Activated CD8-positive, alpha-beta memory T cell treated with anti-CD3 and anti-CD28 coated beads for 36 hours (primary cell): ENCODE results near the gene PAXIP1. TPM values are rescaled to one million over a fixed set of nuclear protein-coding genes. Genes with fewer than 3 reads are reported as not detected.
"Not testable (repeated sequence)": the region's sequence is repeated elsewhere in the genome, so short reads cannot be mapped to it uniquely, and the experiment has no call there.

Experiments used
- CTCF ChIA-PET: fragments of 350-600 bp; sonication (Branson Sonifier 250); formaldehyde crosslinking; loops from one replicate; lab custom pipeline; 2021; ENCODE audit warnings: antibody characterized with exemption; lab: Charles Lee
- POLR2A ChIA-PET: fragments of 350-600 bp; sonication (Branson Sonifier 250); formaldehyde crosslinking; loops from one replicate; lab custom pipeline; 2021; ENCODE audit warnings: antibody characterized with exemption; lab: Charles Lee
- total RNA-seq, 2 experiments: library from RNA; stranded (reverse); gene quantifications; one replicate each; pipeline ENCODE4 v1.2.3, GENCODE V29; 2021

PAXIP1 gene
- 10 to 100 TPM; 28.4 to 30.4 TPM for total RNA-seq

GRCh38 chr7:155003092-155003375 is at the start of gene PAXIP1:
PAXIP1 (minus strand) TSS chr7:155003124; CDS start chr7:155002929, 195 bp downstream.
- ChIA-PET CTCF (interaction anchor here (1.0 kb wide), 1 partner anchor 295 kb away, joined by 3 read pairs; no protein-coding TSS in a partner anchor), POLR2A (interaction anchor here (0.6 to 1.5 kb wide), 4 partner anchors 74 to 295 kb away, joined by 3 to 14 read pairs (median 4); partner anchors contain the start of gene INSIG1)

- CTCF ChIA-PET: no interaction called here
- POLR2A ChIA-PET: no interaction called here
Observed at GRCh38 chr7:155051355-155051754, 48.4 kb upstream of the PAXIP1 start.

- ChIA-PET POLR2A (no interaction called here), CTCF (no interaction called here)
Observed at GRCh38 chr7:155048006-155048405, 45.1 kb upstream of the PAXIP1 start.

GRCh38 chr7:155043756-155044155 is 40.8 kb upstream of the PAXIP1 start:
- ChIA-PET CTCF (no interaction called here), POLR2A (no interaction called here)

- ChIA-PET POLR2A (no interaction called here), CTCF (interaction anchor here (0.7 kb wide), 1 partner anchor 307 kb away, joined by 4 read pairs; no protein-coding TSS in a partner anchor)
Observed at GRCh38 chr7:155038335-155038734, 35.4 kb upstream of the PAXIP1 start.

GRCh38 chr7:155034495-155034894 is 31.6 kb upstream of the PAXIP1 start:
- POLR2A ChIA-PET, CTCF ChIA-PET: not testable (repeated sequence)

GRCh38 chr7:155032978-155033377 is 30.1 kb upstream of the PAXIP1 start:
- ChIA-PET POLR2A (no interaction called here), CTCF (no interaction called here)

GRCh38 chr7:155027879-155028278 is 25.0 kb upstream of the PAXIP1 start:
- ChIA-PET CTCF (no interaction called here), POLR2A (no interaction called here)

GRCh38 chr7:155021699-155022145 is 18.8 kb upstream of the PAXIP1 start:
- ChIA-PET CTCF (no interaction called here), POLR2A (no interaction called here)

- POLR2A ChIA-PET: no interaction called here
- CTCF ChIA-PET: no interaction called here
Observed at GRCh38 chr7:155020996-155021395, 18.1 kb upstream of the PAXIP1 start.

GRCh38 chr7:155017834-155018233 is 14.9 kb upstream of the PAXIP1 start:
- ChIA-PET POLR2A (no interaction called here), CTCF (interaction anchor here (1.3 kb wide), 1 partner anchor 9 kb away, joined by 3 read pairs; no protein-coding TSS in a partner anchor)

GRCh38 chr7:155011086-155011485 is 8.2 kb upstream of the PAXIP1 start:
- CTCF ChIA-PET: no interaction called here
- POLR2A ChIA-PET: no interaction called here

GRCh38 chr7:155009570-155010157 is 6.7 kb upstream of the PAXIP1 start:
- ChIA-PET CTCF (interaction anchor here (1.3 kb wide), 1 partner anchor 9 kb away, joined by 3 read pairs; no protein-coding TSS in a partner anchor), POLR2A (no interaction called here)

GRCh38 chr7:155007947-155008346 is 5.0 kb upstream of the PAXIP1 start:
- CTCF ChIA-PET: interaction anchor here (0.8 to 1.7 kb wide), 3 partner anchors 40 to 94 kb away, joined by 3 to 5 read pairs (median 3); no protein-coding TSS in a partner anchor
- POLR2A ChIA-PET: no interaction called here

GRCh38 chr7:155003376-155004214 is 671 bp upstream of the PAXIP1 start:
- POLR2A ChIA-PET: interaction anchor here (0.6 to 1.5 kb wide), 4 partner anchors 75 to 295 kb away, joined by 3 to 14 read pairs (median 4); partner anchors contain the start of gene INSIG1
- CTCF ChIA-PET: interaction anchor here (1.0 kb wide), 1 partner anchor 295 kb away, joined by 3 read pairs; no protein-coding TSS in a partner anchor

GRCh38 chr7:155002411-155003091 is 373 bp downstream of the PAXIP1 start:
- CTCF ChIA-PET: interaction anchor here (1.0 to 1.3 kb wide), 2 partner anchors 75 to 296 kb away, joined by 3 to 4 read pairs; no protein-coding TSS in a partner anchor
- POLR2A ChIA-PET: interaction anchor here (1.0 to 1.5 kb wide), 2 partner anchors 75 to 296 kb away, joined by 6 to 14 read pairs; partner anchors contain the start of gene INSIG1

GRCh38 chr7:155001756-155002410 is 1.0 kb downstream of the PAXIP1 start:
- POLR2A ChIA-PET: no interaction called here
- CTCF ChIA-PET: interaction anchor here (0.7 to 1.3 kb wide), 3 partner anchors 75 to 343 kb away, joined by 3 to 4 read pairs (median 3); no protein-coding TSS in a partner anchor

GRCh38 chr7:155000795-155001194 is 2.1 kb downstream of the PAXIP1 start:
- CTCF ChIA-PET: interaction anchor here (1.3 kb wide), 1 partner anchor 74 kb away, joined by 4 read pairs; no protein-coding TSS in a partner anchor
- POLR2A ChIA-PET: no interaction called here

GRCh38 chr7:154998481-154998880 is 4.4 kb downstream of the PAXIP1 start:
- ChIA-PET POLR2A (interaction anchor here (0.8 kb wide), 1 partner anchor 71 kb away, joined by 3 read pairs; no protein-coding TSS in a partner anchor), CTCF (no interaction called here)
